Gastrocnemius medialis (tissue), 4 donors: ENCODE data around the gene SLC38A9.

ENCODE experiments used
- POLR2A ChIP-seq, 2 donors: fragments of 450-650 bp; IDR thresholded peaks; one replicate each; pipeline ENCODE4 v1.6.1; 2017; ENCODE audit warnings: antibody characterized with exemption in 2 of 2, mild to moderate bottlenecking in 2 of 2, moderate library complexity in 2 of 2
- TF ChIP-seq, protein P1 (sequence below), 5 experiments: fragments of 450-650 bp in 3 of 5; fragments of 200-600 bp in 2 of 5; sonication (generic) in 2 of 5; IDR thresholded peaks in 4 of 5; conservative IDR thresholded peaks in 1 of 5; 1 replicate in 4 of 5; 2 replicates in 1 of 5; pipeline ENCODE4 v1.5.1; 2016 to 2019; ENCODE audit warnings: antibody characterized with exemption in 5 of 5, mild to moderate bottlenecking in 3 of 5, moderate library complexity in 3 of 5

GRCh38 chr5:55674340-55674739, 37.8 kb downstream of the SLC38A9 start:
- TF ChIP-seq, protein P1, sequence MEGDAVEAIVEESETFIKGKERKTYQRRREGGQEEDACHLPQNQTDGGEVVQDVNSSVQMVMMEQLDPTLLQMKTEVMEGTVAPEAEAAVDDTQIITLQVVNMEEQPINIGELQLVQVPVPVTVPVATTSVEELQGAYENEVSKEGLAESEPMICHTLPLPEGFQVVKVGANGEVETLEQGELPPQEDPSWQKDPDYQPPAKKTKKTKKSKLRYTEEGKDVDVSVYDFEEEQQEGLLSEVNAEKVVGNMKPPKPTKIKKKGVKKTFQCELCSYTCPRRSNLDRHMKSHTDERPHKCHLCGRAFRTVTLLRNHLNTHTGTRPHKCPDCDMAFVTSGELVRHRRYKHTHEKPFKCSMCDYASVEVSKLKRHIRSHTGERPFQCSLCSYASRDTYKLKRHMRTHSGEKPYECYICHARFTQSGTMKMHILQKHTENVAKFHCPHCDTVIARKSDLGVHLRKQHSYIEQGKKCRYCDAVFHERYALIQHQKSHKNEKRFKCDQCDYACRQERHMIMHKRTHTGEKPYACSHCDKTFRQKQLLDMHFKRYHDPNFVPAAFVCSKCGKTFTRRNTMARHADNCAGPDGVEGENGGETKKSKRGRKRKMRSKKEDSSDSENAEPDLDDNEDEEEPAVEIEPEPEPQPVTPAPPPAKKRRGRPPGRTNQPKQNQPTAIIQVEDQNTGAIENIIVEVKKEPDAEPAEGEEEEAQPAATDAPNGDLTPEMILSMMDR (IDR thresholded peaks at IDR 0.05 in 4 of 5, conservative IDR thresholded peaks at IDR 0.05 in 1 of 5) = no peak
- no peak for TF ChIP-seq POLR2A (IDR thresholded peaks at IDR 0.05)
